GM23338 (cell line): Measurements from ENCODE around the gene ETV2. TPM values are rescaled to one million over a fixed set of nuclear protein-coding genes. Genes with fewer than 3 reads are reported as not detected.

Experiments
- ATAC-seq: fragments of 200-7000 bp; cut with Tn5 transposase; 3 replicates; pipeline ENCODE4 v1.9.1; 2020
- DNase-seq: peaks from one replicate; pipeline ENCODE4 v3.0.0-alpha.2; 2015; ENCODE audit warnings: low spot score
- H2AFZ ChIP-seq: fragments of 200-600 bp; sonication (generic); 2 replicates; pipeline ENCODE4 v1.8.0; 2016; ENCODE audit warnings: antibody characterized with exemption, mild to moderate bottlenecking, moderate library complexity
- H3F3A ChIP-seq: fragments of 200-600 bp; sonication (generic); replicated peaks from 2 replicates; pipeline ENCODE4 v1.8.0; 2017; ENCODE audit warnings: antibody characterized with exemption, mixed run types, low read depth
- H3K27ac ChIP-seq: fragments of 200-600 bp; sonication (generic); 2 replicates; pipeline ENCODE4 v1.6.1; 2016; ENCODE audit warnings: low read depth
- H3K27me3 ChIP-seq: fragments of 200-600 bp; sonication (generic); 2 replicates; pipeline ENCODE4 v1.8.0; 2016; ENCODE audit warnings: mild to moderate bottlenecking, mixed run types, moderate library complexity; ENCODE audit not compliant: insufficient read depth
- H3K36me3 ChIP-seq: fragments of 200-600 bp; sonication (generic); 2 replicates; pipeline ENCODE4 v1.8.0; 2016; ENCODE audit warnings: mild to moderate bottlenecking; ENCODE audit not compliant: insufficient read depth
- H3K4me1 ChIP-seq: fragments of 200-600 bp; sonication (generic); 2 replicates; pipeline ENCODE4 v1.8.0; 2016; ENCODE audit warnings: mild to moderate bottlenecking, moderate library complexity; ENCODE audit not compliant: insufficient read depth
- H3K4me2 ChIP-seq: fragments of 200-600 bp; sonication (generic); 2 replicates; pipeline ENCODE4 v1.7.1; 2017; ENCODE audit warnings: mixed run types
- H3K4me3 ChIP-seq: fragments of 200-600 bp; sonication (generic); 2 replicates; pipeline ENCODE4 v1.6.1; 2016; ENCODE audit warnings: mixed run types
- H3K79me2 ChIP-seq: fragments of 200-600 bp; sonication (generic); replicated peaks from 2 replicates; pipeline ENCODE4 v1.8.0; 2017; ENCODE audit warnings: mild to moderate bottlenecking; ENCODE audit not compliant: insufficient read depth
- H3K9me2 ChIP-seq: fragments of 200-600 bp; sonication (generic); 2 replicates; pipeline ENCODE4 v1.8.0; 2017; ENCODE audit not compliant: insufficient read depth
- H4K20me1 ChIP-seq: fragments of 200-600 bp; sonication (generic); replicated peaks from 2 replicates; pipeline ENCODE4 v1.8.0; 2017; ENCODE audit warnings: mild to moderate bottlenecking; ENCODE audit not compliant: insufficient read depth
- H3K27ac Mint-ChIP-seq: 2 replicates; pipeline ENCODE4 v1.8.0; 2020; ENCODE audit warnings: inconsistent platforms, mild to moderate bottlenecking, moderate library complexity, mixed read lengths
- H3K27me3 Mint-ChIP-seq: 3 replicates; pipeline ENCODE4 v1.8.0; 2022; ENCODE audit warnings: low read depth, mild to moderate bottlenecking, moderate library complexity, mixed read lengths, inconsistent platforms; ENCODE audit not compliant: insufficient read depth, poor library complexity
- H3K36me3 Mint-ChIP-seq: 3 replicates; pipeline ENCODE4 v1.8.0; 2021; ENCODE audit warnings: low read depth, mild to moderate bottlenecking, inconsistent platforms, moderate library complexity, mixed read lengths
- H3K4me1 Mint-ChIP-seq: 3 replicates; pipeline ENCODE4 v1.8.0; 2020; ENCODE audit warnings: mild to moderate bottlenecking, inconsistent platforms, mixed read lengths
- H3K4me3 Mint-ChIP-seq: 3 replicates; pipeline ENCODE4 v1.8.0; 2021; ENCODE audit warnings: moderate library complexity, mild to moderate bottlenecking, inconsistent platforms, mixed read lengths
- H3K9me3 Mint-ChIP-seq: 3 replicates; pipeline ENCODE4 v1.8.0; 2020; ENCODE audit warnings: moderate library complexity, mild to moderate bottlenecking, inconsistent platforms, mixed read lengths
- CREB1 ChIP-seq: fragments of 250-450 bp; sonication (Bioruptor Pico); IDR thresholded peaks from 2 replicates; pipeline ENCODE4 v1.5.0; 2020; ENCODE audit warnings: low read depth, mild to moderate bottlenecking, moderate library complexity
- EZH2 ChIP-seq: fragments of 200-600 bp; sonication (generic); IDR thresholded peaks from one replicate; pipeline ENCODE4 v1.8.0; 2017; ENCODE audit warnings: antibody characterized with exemption, mild to moderate bottlenecking, low read depth; ENCODE audit not compliant: unreplicated experiment
- EZH2phosphoT487 ChIP-seq: fragments of 200-600 bp; sonication (generic); IDR thresholded peaks from one replicate; pipeline ENCODE4 v1.8.1; 2018; ENCODE audit warnings: antibody characterized with exemption; ENCODE audit not compliant: unreplicated experiment
- JUNB ChIP-seq: IDR thresholded peaks from one replicate; pipeline ENCODE4 v1.6.1; 2016; ENCODE audit warnings: antibody characterized with exemption; ENCODE audit not compliant: unreplicated experiment
- POLR2AphosphoS5 ChIP-seq: IDR thresholded peaks from 2 replicates; pipeline ENCODE4 v1.6.1; 2016; ENCODE audit warnings: antibody characterized with exemption, low read depth
- STAT1 ChIP-seq: IDR thresholded peaks from one replicate; pipeline ENCODE4 v1.6.1; 2016; ENCODE audit warnings: antibody characterized with exemption; ENCODE audit not compliant: unreplicated experiment
- ZNF114 ChIP-seq: fragments of 250-450 bp; sonication (Bioruptor Pico); IDR thresholded peaks from 2 replicates; pipeline ENCODE4 v1.5.0; 2020; ENCODE audit warnings: mild to moderate bottlenecking, moderate library complexity
- polyA plus RNA-seq: library from polyadenylated mRNA; unstranded; fragments of >200 nt; fragmentation: Nextera tagmentation; extraction: Ambion mirVana; gene quantifications from 2 replicates; pipeline ENCODE4 v1.2.1, GENCODE V29; 2016
- total RNA-seq: library from RNA; depleted of rRNA; stranded (reverse); fragments of >200 nt; shearing (Covaris generic); gene quantifications from 2 replicates; pipeline ENCODE4 v1.2.3, GENCODE V29; 2014
- TF ChIP-seq, protein P1 (sequence below), 2 experiments: fragments of 200-600 bp in 1 of 2; sonication (generic) in 1 of 2; conservative IDR thresholded peaks; 2 replicates each; pipeline versions ENCODE4 v1.5.1 to v1.6.1; 2016 to 2017; ENCODE audit warnings: antibody characterized with exemption in 2 of 2, low read depth in 2 of 2, mild to moderate bottlenecking in 2 of 2, moderate library complexity in 1 of 2
- TF ChIP-seq, protein P2 (sequence below): IDR thresholded peaks from one replicate; pipeline ENCODE4 v1.6.1; 2018; ENCODE audit warnings: antibody characterized with exemption; ENCODE audit not compliant: unreplicated experiment
- TF ChIP-seq, protein P3 (sequence below): IDR thresholded peaks from 2 replicates; pipeline ENCODE4 v1.6.1; 2016; ENCODE audit warnings: antibody characterized with exemption

ETV2 gene
- total and polyA plus RNA-seq, 2 experiments from 2014 or later = 0.87 to 1.5 TPM

DNA sequence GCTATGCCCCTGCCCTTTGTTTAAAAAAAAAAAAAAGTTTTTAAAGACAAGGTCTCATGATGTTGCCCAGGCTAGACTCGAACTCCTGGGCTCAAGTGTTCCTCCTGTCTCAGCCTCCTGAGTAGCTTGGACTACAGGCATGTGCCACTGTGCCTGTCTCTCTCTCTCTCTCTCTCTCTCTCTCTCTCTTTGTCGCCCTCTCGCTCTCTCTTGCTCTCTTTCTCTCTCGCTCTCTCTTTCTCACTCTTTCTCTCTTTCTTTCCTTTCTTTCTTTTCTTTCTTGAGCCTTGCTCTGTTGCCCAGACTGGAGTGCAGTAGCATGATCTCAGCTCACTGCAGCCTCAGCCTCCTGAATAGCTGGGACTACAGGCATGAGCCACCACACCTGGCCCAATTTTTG, 14.1 kb downstream of the ETV2 start:
- DNase-seq (no peak), ATAC-seq (no peak)
- Histone ChIP-seq H3K4me2 (no peak overlapping the region), H3K27ac (no peak overlapping the region), H2AFZ (no peak overlapping the region), H3K27me3 (no peaks in the 10 kb centered on the region), H3K4me1 (no peaks in the 10 kb centered on the region), H3K36me3 (peaks cover 40% of the 10 kb centered on the region), H3K79me2 (no peaks in the 10 kb centered on the region; the same call in 1 of the 2 replicates), H4K20me1 (peaks cover 10% of the 10 kb centered on the region), H3K4me3 (no peak overlapping the region), H3K9me2 (no peaks in the 10 kb centered on the region), H3F3A (no peaks in the 10 kb centered on the region)
- H3K4me1 Mint-ChIP-seq = no peaks in the 10 kb centered on the region
- H3K27ac Mint-ChIP-seq = no peak overlapping the region
- no peak for TF ChIP-seq CREB1 (CRISPR knock-in tag)
- TF ChIP-seq, protein P1, sequence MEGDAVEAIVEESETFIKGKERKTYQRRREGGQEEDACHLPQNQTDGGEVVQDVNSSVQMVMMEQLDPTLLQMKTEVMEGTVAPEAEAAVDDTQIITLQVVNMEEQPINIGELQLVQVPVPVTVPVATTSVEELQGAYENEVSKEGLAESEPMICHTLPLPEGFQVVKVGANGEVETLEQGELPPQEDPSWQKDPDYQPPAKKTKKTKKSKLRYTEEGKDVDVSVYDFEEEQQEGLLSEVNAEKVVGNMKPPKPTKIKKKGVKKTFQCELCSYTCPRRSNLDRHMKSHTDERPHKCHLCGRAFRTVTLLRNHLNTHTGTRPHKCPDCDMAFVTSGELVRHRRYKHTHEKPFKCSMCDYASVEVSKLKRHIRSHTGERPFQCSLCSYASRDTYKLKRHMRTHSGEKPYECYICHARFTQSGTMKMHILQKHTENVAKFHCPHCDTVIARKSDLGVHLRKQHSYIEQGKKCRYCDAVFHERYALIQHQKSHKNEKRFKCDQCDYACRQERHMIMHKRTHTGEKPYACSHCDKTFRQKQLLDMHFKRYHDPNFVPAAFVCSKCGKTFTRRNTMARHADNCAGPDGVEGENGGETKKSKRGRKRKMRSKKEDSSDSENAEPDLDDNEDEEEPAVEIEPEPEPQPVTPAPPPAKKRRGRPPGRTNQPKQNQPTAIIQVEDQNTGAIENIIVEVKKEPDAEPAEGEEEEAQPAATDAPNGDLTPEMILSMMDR (conservative IDR thresholded peaks at IDR 0.05; ENCODE audit: low read depth in 2 of 2) = no peak
- TF ChIP-seq, protein P2, sequence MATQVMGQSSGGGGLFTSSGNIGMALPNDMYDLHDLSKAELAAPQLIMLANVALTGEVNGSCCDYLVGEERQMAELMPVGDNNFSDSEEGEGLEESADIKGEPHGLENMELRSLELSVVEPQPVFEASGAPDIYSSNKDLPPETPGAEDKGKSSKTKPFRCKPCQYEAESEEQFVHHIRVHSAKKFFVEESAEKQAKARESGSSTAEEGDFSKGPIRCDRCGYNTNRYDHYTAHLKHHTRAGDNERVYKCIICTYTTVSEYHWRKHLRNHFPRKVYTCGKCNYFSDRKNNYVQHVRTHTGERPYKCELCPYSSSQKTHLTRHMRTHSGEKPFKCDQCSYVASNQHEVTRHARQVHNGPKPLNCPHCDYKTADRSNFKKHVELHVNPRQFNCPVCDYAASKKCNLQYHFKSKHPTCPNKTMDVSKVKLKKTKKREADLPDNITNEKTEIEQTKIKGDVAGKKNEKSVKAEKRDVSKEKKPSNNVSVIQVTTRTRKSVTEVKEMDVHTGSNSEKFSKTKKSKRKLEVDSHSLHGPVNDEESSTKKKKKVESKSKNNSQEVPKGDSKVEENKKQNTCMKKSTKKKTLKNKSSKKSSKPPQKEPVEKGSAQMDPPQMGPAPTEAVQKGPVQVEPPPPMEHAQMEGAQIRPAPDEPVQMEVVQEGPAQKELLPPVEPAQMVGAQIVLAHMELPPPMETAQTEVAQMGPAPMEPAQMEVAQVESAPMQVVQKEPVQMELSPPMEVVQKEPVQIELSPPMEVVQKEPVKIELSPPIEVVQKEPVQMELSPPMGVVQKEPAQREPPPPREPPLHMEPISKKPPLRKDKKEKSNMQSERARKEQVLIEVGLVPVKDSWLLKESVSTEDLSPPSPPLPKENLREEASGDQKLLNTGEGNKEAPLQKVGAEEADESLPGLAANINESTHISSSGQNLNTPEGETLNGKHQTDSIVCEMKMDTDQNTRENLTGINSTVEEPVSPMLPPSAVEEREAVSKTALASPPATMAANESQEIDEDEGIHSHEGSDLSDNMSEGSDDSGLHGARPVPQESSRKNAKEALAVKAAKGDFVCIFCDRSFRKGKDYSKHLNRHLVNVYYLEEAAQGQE = no peak
- TF ChIP-seq, protein P3, sequence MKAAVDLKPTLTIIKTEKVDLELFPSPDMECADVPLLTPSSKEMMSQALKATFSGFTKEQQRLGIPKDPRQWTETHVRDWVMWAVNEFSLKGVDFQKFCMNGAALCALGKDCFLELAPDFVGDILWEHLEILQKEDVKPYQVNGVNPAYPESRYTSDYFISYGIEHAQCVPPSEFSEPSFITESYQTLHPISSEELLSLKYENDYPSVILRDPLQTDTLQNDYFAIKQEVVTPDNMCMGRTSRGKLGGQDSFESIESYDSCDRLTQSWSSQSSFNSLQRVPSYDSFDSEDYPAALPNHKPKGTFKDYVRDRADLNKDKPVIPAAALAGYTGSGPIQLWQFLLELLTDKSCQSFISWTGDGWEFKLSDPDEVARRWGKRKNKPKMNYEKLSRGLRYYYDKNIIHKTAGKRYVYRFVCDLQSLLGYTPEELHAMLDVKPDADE = no peak
- no peak for TF ChIP-seq ZNF114 (CRISPR knock-in tag)
- H3K4me3 Mint-ChIP-seq = no peak overlapping the region
- H3K36me3 Mint-ChIP-seq = peaks cover 77% of the 10 kb centered on the region
- H3K27me3 Mint-ChIP-seq = peaks cover 3% of the 10 kb centered on the region
- H3K9me3 Mint-ChIP-seq = no peaks in the 10 kb centered on the region

- Mint-ChIP-seq H3K4me3 (no peak overlapping the region), H3K9me3 (no peaks in the 10 kb centered on the region), H3K27ac (no peak overlapping the region), H3K36me3 (peaks cover 67% of the 10 kb centered on the region), H3K4me1 (no peaks in the 10 kb centered on the region), H3K27me3 (peaks cover 3% of the 10 kb centered on the region)
- Histone ChIP-seq H4K20me1 (peaks cover 7% of the 10 kb centered on the region), H3K4me3 (no peak overlapping the region), H3K36me3 (peaks cover 40% of the 10 kb centered on the region), H3K27me3 (no peaks in the 10 kb centered on the region), H3K4me2 (no peak overlapping the region), H3K27ac (no peak overlapping the region), H3K9me2 (no peaks in the 10 kb centered on the region), H3K4me1 (no peaks in the 10 kb centered on the region), H2AFZ (no peak overlapping the region), H3F3A (no peaks in the 10 kb centered on the region), H3K79me2 (no peaks in the 10 kb centered on the region; the same call in 1 of the 2 replicates)
- DNase-seq = no peak
- no peak for ATAC-seq
- TF ChIP-seq CREB1 (CRISPR knock-in tag) (no peak), EZH2phosphoT487 (no peak), EZH2 (no peak), POLR2AphosphoS5 (no peak), ZNF114 (CRISPR knock-in tag) (no peak), STAT1 (no peak), JUNB (no peak)
These were observed 15.2 kb downstream of the ETV2 start for GRCh38 chr19:35656700-35657099.
